Measurements from ENCODE around the gene GALM. TPM values are rescaled to one million over a fixed set of nuclear protein-coding genes. Genes with fewer than 3 reads are reported as not detected.

The GALM gene
- total RNA-seq, 1 experiment from 2014 or later, result 20.5 TPM

GRCh38 chr2:38778687-38779082 lies 112.8 kb downstream of the GALM start:
- POLR2A ChIA-PET, result interaction anchor here (0.5 kb wide), 1 partner anchor 178 kb away, joined by 6 read pairs; no protein-coding TSS in a partner anchor
- intact Hi-C loops (cut with micrococcal nuclease; ENCODE audit: unreplicated experiment), result no loop called here
- no peaks in the 10 kb centered on the region for H3K9me3 ChIP-seq (ENCODE audit: control insufficient read depth, insufficient read depth, low read depth, low read length)
- H3K4me3 ChIP-seq (ENCODE audit: low read depth in 2 of 2, low read length in 2 of 2), result peak overlapping the region; percentile 75 to 97
- peaks cover 3% of the 10 kb centered on the region; the same call in 1 of the 2 replicates for H3K4me1 ChIP-seq (ENCODE audit: control insufficient read depth, insufficient read depth, low read length)
- ATAC-seq (no peak), DNase-seq (ENCODE audit: low read depth, low spot score) (no peak)
- TF ChIP-seq, protein P1, sequence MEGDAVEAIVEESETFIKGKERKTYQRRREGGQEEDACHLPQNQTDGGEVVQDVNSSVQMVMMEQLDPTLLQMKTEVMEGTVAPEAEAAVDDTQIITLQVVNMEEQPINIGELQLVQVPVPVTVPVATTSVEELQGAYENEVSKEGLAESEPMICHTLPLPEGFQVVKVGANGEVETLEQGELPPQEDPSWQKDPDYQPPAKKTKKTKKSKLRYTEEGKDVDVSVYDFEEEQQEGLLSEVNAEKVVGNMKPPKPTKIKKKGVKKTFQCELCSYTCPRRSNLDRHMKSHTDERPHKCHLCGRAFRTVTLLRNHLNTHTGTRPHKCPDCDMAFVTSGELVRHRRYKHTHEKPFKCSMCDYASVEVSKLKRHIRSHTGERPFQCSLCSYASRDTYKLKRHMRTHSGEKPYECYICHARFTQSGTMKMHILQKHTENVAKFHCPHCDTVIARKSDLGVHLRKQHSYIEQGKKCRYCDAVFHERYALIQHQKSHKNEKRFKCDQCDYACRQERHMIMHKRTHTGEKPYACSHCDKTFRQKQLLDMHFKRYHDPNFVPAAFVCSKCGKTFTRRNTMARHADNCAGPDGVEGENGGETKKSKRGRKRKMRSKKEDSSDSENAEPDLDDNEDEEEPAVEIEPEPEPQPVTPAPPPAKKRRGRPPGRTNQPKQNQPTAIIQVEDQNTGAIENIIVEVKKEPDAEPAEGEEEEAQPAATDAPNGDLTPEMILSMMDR (IDR thresholded peaks at IDR 0.05), result no peak
- TF ChIP-seq SIN3A (IDR thresholded peaks at IDR 0.05; ENCODE audit: borderline replicate concordance, insufficient read depth, low read depth, low read length), result no peak
- TF ChIP-seq REST (IDR thresholded peaks at IDR 0.05; ENCODE audit: insufficient read depth in 1 of 2, low read depth in 2 of 2, low read length in 1 of 2), result no peak
- TF ChIP-seq TCF7L2 (IDR thresholded peaks at IDR 0.05; ENCODE audit: low read depth, low read length), result no peak
- no peak for TF ChIP-seq POLR2AphosphoS5 (IDR thresholded peaks at IDR 0.05; ENCODE audit: low read depth, low read length)
- in situ Hi-C loops (cut with HindIII; ENCODE audit: low pct_unique_long_range_greater_than_20kb, low sequenced_read_pairs), result no loop called here
- no peaks in the 10 kb centered on the region; the same call in 1 of the 2 replicates for H3K36me3 ChIP-seq (ENCODE audit: control insufficient read depth, insufficient read depth, low read length)
- BruUV-seq (replicated peaks), result no TSS peak
- H3K27ac ChIP-seq (ENCODE audit: low read length), result peak overlapping the region; percentile 93
- no peaks in the 10 kb centered on the region for H3K27me3 ChIP-seq (ENCODE audit: control insufficient read depth, insufficient read depth, low read length)
- CTCF ChIA-PET, result no interaction called here

GRCh38 chr2:38783586-38783985 lies 117.7 kb downstream of the GALM start:
- intact Hi-C loops (cut with micrococcal nuclease; ENCODE audit: unreplicated experiment) (no loop called here), in situ Hi-C loops (cut with HindIII; ENCODE audit: low pct_unique_long_range_greater_than_20kb, low sequenced_read_pairs) (no loop called here)
- no peak for TF ChIP-seq SIN3A (IDR thresholded peaks at IDR 0.05; ENCODE audit: borderline replicate concordance, insufficient read depth, low read depth, low read length)
- TF ChIP-seq POLR2AphosphoS5 (IDR thresholded peaks at IDR 0.05; ENCODE audit: low read depth, low read length), result no peak
- TF ChIP-seq TCF7L2 (IDR thresholded peaks at IDR 0.05; ENCODE audit: low read depth, low read length), result no peak
- TF ChIP-seq, protein P1 (IDR thresholded peaks at IDR 0.05), result no peak
- TF ChIP-seq REST (IDR thresholded peaks at IDR 0.05; ENCODE audit: insufficient read depth in 1 of 2, low read depth in 2 of 2, low read length in 1 of 2), result no peak
- H3K4me1 ChIP-seq (ENCODE audit: control insufficient read depth, insufficient read depth, low read length), result peaks cover 3% of the 10 kb centered on the region; the same call in 1 of the 2 replicates
- CTCF ChIA-PET, result no interaction called here
- H3K36me3 ChIP-seq (ENCODE audit: control insufficient read depth, insufficient read depth, low read length), result no peaks in the 10 kb centered on the region; the same call in 1 of the 2 replicates
- DNase-seq (ENCODE audit: low read depth, low spot score), result no peak
- BruUV-seq (replicated peaks), result no TSS peak
- H3K27me3 ChIP-seq (ENCODE audit: control insufficient read depth, insufficient read depth, low read length), result no peaks in the 10 kb centered on the region
- ATAC-seq, result peak; percentile 20; the same call in 1 of the 2 replicates
- no peak overlapping the region for H3K4me3 ChIP-seq (ENCODE audit: low read depth in 2 of 2, low read length in 2 of 2)
- H3K9me3 ChIP-seq (ENCODE audit: control insufficient read depth, insufficient read depth, low read depth, low read length), result no peaks in the 10 kb centered on the region
- H3K27ac ChIP-seq (ENCODE audit: low read length), result no peak overlapping the region
- POLR2A ChIA-PET, result interaction anchor here (0.7 kb wide), 1 partner anchor 32 kb away, joined by 10 read pairs; no protein-coding TSS in a partner anchor
